ENCODE measurements around the gene FBXO7. TPM values are rescaled to one million over a fixed set of nuclear protein-coding genes. Genes with fewer than 3 reads are reported as not detected.

FBXO7 gene
- 43.4 and 97.2 TPM in 2 replicates for total RNA-seq (2011; cell fraction: chromatin; rRNA removed; ENCODE audit: low replicate concordance)
- total RNA-seq (2011; cell fraction: nucleolus; rRNA removed): 28.3 and 35.4 TPM in 2 replicates
- 62.3 and 85.1 TPM in 2 replicates for total RNA-seq (2011; cell fraction: nucleoplasm; rRNA removed)
- total RNA-seq (2014; rRNA removed) (72.5 and 77.3 TPM in 2 replicates), total RNA-seq (2014; rRNA removed; fragmentation: Illumina TruSeq; extraction: Trizol) (114 and 123 TPM in 2 replicates), total RNA-seq (2015; rRNA removed; fragmentation: Illumina TruSeq; extraction: Trizol) (103 and 107 TPM in 2 replicates), total RNA-seq (2021) (85.2 and 94.0 TPM in 2 replicates), polyA plus RNA-seq (2011; rRNA removed) (162 and 169 TPM in 2 replicates), polyA plus RNA-seq (2014; fragmentation: Illumina TruSeq; extraction: Trizol) (126 and 146 TPM in 2 replicates), polyA plus RNA-seq (2014; fragmentation: Nextera tagmentation; extraction: Ambion mirVana) (10 to 100 TPM; 34.0 to 45.5 TPM), polyA plus RNA-seq (2014; rRNA removed) (82.4 and 89.0 TPM in 2 replicates), polyA minus RNA-seq (2011; rRNA and poly(A)+ RNA removed) (181 and 215 TPM in 2 replicates), Bru-seq, nascent RNA (percentile 92 among the genes with signal in this experiment), BruChase-seq, experiment 1, labeled RNA remaining after a 2-hour chase (percentile 92 among the genes with signal in this experiment), BruChase-seq, experiment 2, labeled RNA remaining after a 6-hour chase (percentile 94 among the genes with signal in this experiment)
- polyA plus RNA-seq (2011; cell fraction: cytosol; rRNA removed): 131 and 186 TPM in 2 replicates
- polyA plus RNA-seq (2011; cell fraction: nucleus; rRNA removed): 86.0 and 126 TPM in 2 replicates
- polyA plus RNA-seq (2012): 73.4 and 85.3 TPM in 2 replicates
- polyA minus RNA-seq (2011; cell fraction: cytosol; rRNA and poly(A)+ RNA removed): 69.9 TPM in 2 replicates
- 32.0 and 62.6 TPM in 2 replicates for polyA minus RNA-seq (2011; cell fraction: nucleus; rRNA and poly(A)+ RNA removed)
- long read RNA-seq, experiment 1, transcript FBXO7-206 (9 exons, 1,535 nt): minor isoform, 51 of 528 reads
- long read RNA-seq, experiment 1, transcript FBXO7-202 (9 exons, 1,888 nt): minor isoform, 77 of 528 reads
- long read RNA-seq, experiment 1, transcript FBXO7-204 (9 exons, 1,921 nt): minor isoform, 29 of 528 reads
- long read RNA-seq, experiment 1, transcript FBXO7-201 (9 exons, 2,195 nt): major isoform, 229 of 528 reads
- long read RNA-seq, experiment 1, partial matches to known transcripts: 97 of 528 reads
- long read RNA-seq, experiment 1, other reads (novel, unspliced or antisense): 33 of 528 reads
- long read RNA-seq, experiment 2, transcript FBXO7-201 (9 exons, 2,195 nt): major isoform, 71 of 175 reads
- long read RNA-seq, experiment 2, transcript FBXO7-204 (9 exons, 1,921 nt): minor isoform, 12 of 175 reads
- long read RNA-seq, experiment 2, transcript FBXO7-202 (9 exons, 1,888 nt): minor isoform, 21 of 175 reads
- long read RNA-seq, experiment 2, transcript FBXO7-206 (9 exons, 1,535 nt): minor isoform, 13 of 175 reads
- long read RNA-seq, experiment 2, partial matches to known transcripts: 36 of 175 reads
- long read RNA-seq, experiment 2, other reads (novel, unspliced or antisense): 20 of 175 reads
- long read RNA-seq, experiment 3, transcript FBXO7-206 (9 exons, 1,535 nt): minor isoform, 23 of 169 reads
- long read RNA-seq, experiment 3, transcript FBXO7-201 (9 exons, 2,195 nt): major isoform, 79 of 169 reads
- long read RNA-seq, experiment 3, transcript FBXO7-202 (9 exons, 1,888 nt): minor isoform, 32 of 169 reads
- long read RNA-seq, experiment 3, transcript FBXO7-204 (9 exons, 1,921 nt): minor isoform, 6 of 169 reads
- long read RNA-seq, experiment 3, partial matches to known transcripts: 11 of 169 reads
- long read RNA-seq, experiment 3, other reads (novel, unspliced or antisense): 14 of 169 reads

DNA sequence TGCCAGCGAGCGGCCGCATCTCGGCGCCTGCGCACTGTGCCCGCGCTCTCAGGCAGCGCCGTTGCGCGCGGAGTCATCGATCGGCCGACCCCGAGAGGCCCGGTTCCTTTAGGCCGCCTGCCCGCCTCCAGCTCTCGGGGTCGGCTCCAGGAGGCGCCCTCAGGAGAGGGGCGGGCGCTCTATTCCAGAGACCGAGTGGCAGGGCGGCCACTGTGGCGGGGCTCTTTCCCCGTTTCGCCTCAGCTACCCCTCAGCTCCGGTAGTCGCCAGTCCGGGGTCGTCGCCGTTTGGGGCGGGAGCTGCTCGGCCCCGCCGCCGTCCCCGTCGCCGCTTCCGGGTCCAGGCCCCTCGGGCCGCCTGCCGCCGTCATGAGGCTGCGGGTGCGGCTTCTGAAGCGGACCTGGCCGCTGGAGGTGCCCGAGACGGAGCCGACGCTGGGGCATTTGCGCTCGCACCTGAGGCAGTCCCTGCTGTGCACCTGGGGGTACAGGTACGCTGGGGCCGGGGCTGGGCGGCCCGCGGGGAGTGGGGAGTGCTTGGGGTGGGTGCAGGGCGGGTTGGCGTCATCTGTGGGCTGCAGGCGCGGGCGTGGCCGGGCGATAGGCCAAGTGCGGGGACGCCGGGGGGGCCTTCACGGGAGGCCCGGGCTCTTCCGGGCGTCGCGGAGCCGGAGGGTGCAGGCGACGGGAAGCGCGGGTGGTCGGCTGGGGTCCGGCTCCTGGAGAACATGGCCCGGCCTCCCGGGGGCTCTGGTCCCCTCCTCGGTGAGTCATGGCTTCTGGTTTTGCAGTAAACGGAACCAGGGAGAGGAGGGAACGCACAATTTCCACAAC lies at the start of gene FBXO7:
Gene FBXO7, plus strand, starts transcription at position 177 of the 833 bp plus-strand sequence. Its CDS starts 192 bp downstream, at position 369.
- intact Hi-C loops (cut with micrococcal nuclease) (loop anchor here (5.0 kb wide), 2 partner anchors 63 to 93 kb away; partner anchors contain the start of gene RTCB), in situ Hi-C loops (cut with MboI) (no loop called here)
- peak; percentile 89 for ATAC-seq
- POLR2A ChIA-PET: interaction anchor here (0.6 to 3.6 kb wide), 3 partner anchors 16 to 276 kb away, joined by 3 to 9 read pairs (median 3); no protein-coding TSS in a partner anchor
- BruUV-seq (replicated peaks): no TSS peak
- peaks cover 14% of the 10 kb centered on the region; the same call in 1 of the 3 replicates for H3K36me3 ChIP-seq (ENCODE audit: control insufficient read depth, insufficient read depth, low read length)
- FAIRE-seq: peak; percentile 56
- CTCF ChIA-PET (ENCODE audit: low intra/inter-chr PET ratio): no interaction called here
- peak within 1 kb of the TSS; percentile 93 for H3K4me2 ChIP-seq (ENCODE audit: insufficient read depth, low read length)
- H3K9ac ChIP-seq (ENCODE audit: insufficient read depth in 1 of 2, low read depth in 2 of 2, low read length in 2 of 2): peak within 1 kb of the TSS; percentile 91 to 92
- peaks cover 21% of the 10 kb centered on the region for H4K20me1 ChIP-seq (replicated peaks; ENCODE audit: control insufficient read depth, insufficient read depth, low read length)
- H3K27ac ChIP-seq (ENCODE audit: extremely low read depth, low read depth, low read length): peak within 1 kb of the TSS; percentile 90
- H3K79me2 ChIP-seq (ENCODE audit: control insufficient read depth, insufficient read depth, low read length): peaks cover 51% of the 10 kb centered on the region
- H3K4me1 ChIP-seq (replicated peaks in 1 of 2; ENCODE audit: control insufficient read depth in 2 of 2, insufficient read depth in 2 of 2, low read length in 2 of 2): peaks cover 7 to 10% of the 10 kb centered on the region in 2 experiments; a peak in 4 of 5 replicates
- peak within 1 kb of the TSS; percentile 80 for H3K4me3 ChIP-seq
- no peaks in the 10 kb centered on the region for H3K9me3 ChIP-seq (replicated peaks; ENCODE audit: control insufficient read depth, insufficient read depth, low read depth, low read length)
- H2AFZ ChIP-seq (ENCODE audit: low read depth, low read length): peak within 1 kb of the TSS; percentile 97
- DNase-seq (ENCODE audit: extremely low read depth in 1 of 4, low spot score in 3 of 4): peak; percentile 84 to 91 (median 84)
- H3K9me1 ChIP-seq (ENCODE audit: control insufficient read depth, insufficient read depth, low read length): no peaks in the 10 kb centered on the region
- no peaks in the 10 kb centered on the region; a peak in 1 of 5 replicates for H3K27me3 ChIP-seq (ENCODE audit: control insufficient read depth in 2 of 2, insufficient read depth in 2 of 2, low read length in 2 of 2)
- WGBS (ENCODE audit: insufficient coverage, low coverage, missing lambda C conversion rate): 1% methylated on average over 29 of the region's 92 CpGs
- TF ChIP-seq, protein P1, sequence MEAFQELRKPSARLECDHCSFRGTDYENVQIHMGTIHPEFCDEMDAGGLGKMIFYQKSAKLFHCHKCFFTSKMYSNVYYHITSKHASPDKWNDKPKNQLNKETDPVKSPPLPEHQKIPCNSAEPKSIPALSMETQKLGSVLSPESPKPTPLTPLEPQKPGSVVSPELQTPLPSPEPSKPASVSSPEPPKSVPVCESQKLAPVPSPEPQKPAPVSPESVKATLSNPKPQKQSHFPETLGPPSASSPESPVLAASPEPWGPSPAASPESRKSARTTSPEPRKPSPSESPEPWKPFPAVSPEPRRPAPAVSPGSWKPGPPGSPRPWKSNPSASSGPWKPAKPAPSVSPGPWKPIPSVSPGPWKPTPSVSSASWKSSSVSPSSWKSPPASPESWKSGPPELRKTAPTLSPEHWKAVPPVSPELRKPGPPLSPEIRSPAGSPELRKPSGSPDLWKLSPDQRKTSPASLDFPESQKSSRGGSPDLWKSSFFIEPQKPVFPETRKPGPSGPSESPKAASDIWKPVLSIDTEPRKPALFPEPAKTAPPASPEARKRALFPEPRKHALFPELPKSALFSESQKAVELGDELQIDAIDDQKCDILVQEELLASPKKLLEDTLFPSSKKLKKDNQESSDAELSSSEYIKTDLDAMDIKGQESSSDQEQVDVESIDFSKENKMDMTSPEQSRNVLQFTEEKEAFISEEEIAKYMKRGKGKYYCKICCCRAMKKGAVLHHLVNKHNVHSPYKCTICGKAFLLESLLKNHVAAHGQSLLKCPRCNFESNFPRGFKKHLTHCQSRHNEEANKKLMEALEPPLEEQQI (IDR thresholded peaks at IDR 0.05): no peak
- TF ChIP-seq TCFL5 (CRISPR knock-in tag; conservative IDR thresholded peaks at IDR 0.05) (no peak), ZNF263 (CRISPR knock-in tag; IDR thresholded peaks at IDR 0.05; ENCODE audit: borderline replicate concordance) (no peak), NFIC (IDR thresholded peaks at IDR 0.05) (peak; percentile 93), YY1 (IDR thresholded peaks at IDR 0.05; ENCODE audit: borderline replicate concordance in 1 of 3, control insufficient read depth in 1 of 3, extremely low read depth in 1 of 3, insufficient read depth in 3 of 3, insufficient read length in 1 of 3, insufficient replicate concordance in 2 of 3, low read depth in 1 of 3, low read length in 2 of 3) (peak in 2 of 3 experiments; percentile 57 to 60), NFYB (IDR thresholded peaks at IDR 0.05; ENCODE audit: extremely low read depth, insufficient read length) (no peak)
- TF ChIP-seq, protein P2, sequence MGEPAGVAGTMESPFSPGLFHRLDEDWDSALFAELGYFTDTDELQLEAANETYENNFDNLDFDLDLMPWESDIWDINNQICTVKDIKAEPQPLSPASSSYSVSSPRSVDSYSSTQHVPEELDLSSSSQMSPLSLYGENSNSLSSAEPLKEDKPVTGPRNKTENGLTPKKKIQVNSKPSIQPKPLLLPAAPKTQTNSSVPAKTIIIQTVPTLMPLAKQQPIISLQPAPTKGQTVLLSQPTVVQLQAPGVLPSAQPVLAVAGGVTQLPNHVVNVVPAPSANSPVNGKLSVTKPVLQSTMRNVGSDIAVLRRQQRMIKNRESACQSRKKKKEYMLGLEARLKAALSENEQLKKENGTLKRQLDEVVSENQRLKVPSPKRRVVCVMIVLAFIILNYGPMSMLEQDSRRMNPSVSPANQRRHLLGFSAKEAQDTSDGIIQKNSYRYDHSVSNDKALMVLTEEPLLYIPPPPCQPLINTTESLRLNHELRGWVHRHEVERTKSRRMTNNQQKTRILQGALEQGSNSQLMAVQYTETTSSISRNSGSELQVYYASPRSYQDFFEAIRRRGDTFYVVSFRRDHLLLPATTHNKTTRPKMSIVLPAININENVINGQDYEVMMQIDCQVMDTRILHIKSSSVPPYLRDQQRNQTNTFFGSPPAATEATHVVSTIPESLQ (CRISPR knock-in tag; IDR thresholded peaks at IDR 0.05): 0 out of 2 replicates have a peak, but pooled peaks have one; percentile 22
